Measurements from ENCODE around the gene LSM14B.

Gene LSM14B

GRCh38 chr20:62088258-62089127 lies 33.8 kb upstream of the LSM14B start:
- no peaks in the 10 kb centered on the region for H3K27me3 ChIP-seq (replicated peaks; ENCODE audit: control insufficient read depth, insufficient read depth, low read length, poor library complexity, severe bottlenecking)
- H3K36me3 ChIP-seq (ENCODE audit: control insufficient read depth, insufficient read depth, low read length) = no peaks in the 10 kb centered on the region
- H3K27ac ChIP-seq (ENCODE audit: insufficient read depth, low read length, poor library complexity, severe bottlenecking) = no peak overlapping the region
- no peak for DNase-seq
- no peak overlapping the region for H3K4me3 ChIP-seq (ENCODE audit: insufficient read depth, low read depth, low read length, poor library complexity, severe bottlenecking)
- H3K4me1 ChIP-seq (ENCODE audit: control insufficient read depth, insufficient read depth, low read length, poor library complexity, severe bottlenecking) = no peaks in the 10 kb centered on the region
- H3K9me3 ChIP-seq (ENCODE audit: control insufficient read depth, low read length) = no peaks in the 10 kb centered on the region

DNA sequence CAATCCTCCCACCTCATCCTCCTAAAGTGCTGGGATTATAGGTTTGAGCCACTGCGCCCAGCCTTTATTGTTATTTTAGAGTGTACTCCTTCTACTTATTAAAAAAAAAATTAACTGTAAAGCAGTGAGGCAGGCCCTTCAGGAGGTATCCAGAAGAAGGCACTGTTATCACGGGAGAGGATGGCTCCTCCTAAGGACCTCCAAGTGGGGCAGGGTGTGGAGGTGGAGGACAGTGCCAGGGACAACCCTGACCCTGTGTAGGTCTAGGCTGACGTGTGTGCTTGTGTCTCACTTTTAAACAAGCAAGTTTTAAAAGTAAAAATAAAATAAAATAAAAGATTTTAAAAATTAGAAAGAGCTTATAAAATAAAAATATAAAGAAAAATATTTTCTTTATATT lies 32.9 kb upstream of the LSM14B start:
- H3K27ac ChIP-seq (ENCODE audit: insufficient read depth, low read length, poor library complexity, severe bottlenecking) = no peak overlapping the region
- no peaks in the 10 kb centered on the region for H3K4me1 ChIP-seq (ENCODE audit: control insufficient read depth, insufficient read depth, low read length, poor library complexity, severe bottlenecking)
- no peak overlapping the region for H3K4me3 ChIP-seq (ENCODE audit: insufficient read depth, low read depth, low read length, poor library complexity, severe bottlenecking)
- no peaks in the 10 kb centered on the region for H3K36me3 ChIP-seq (ENCODE audit: control insufficient read depth, insufficient read depth, low read length)
- no peak for DNase-seq
- H3K9me3 ChIP-seq (ENCODE audit: control insufficient read depth, low read length) = no peaks in the 10 kb centered on the region
- no peaks in the 10 kb centered on the region for H3K27me3 ChIP-seq (replicated peaks; ENCODE audit: control insufficient read depth, insufficient read depth, low read length, poor library complexity, severe bottlenecking)

DNA sequence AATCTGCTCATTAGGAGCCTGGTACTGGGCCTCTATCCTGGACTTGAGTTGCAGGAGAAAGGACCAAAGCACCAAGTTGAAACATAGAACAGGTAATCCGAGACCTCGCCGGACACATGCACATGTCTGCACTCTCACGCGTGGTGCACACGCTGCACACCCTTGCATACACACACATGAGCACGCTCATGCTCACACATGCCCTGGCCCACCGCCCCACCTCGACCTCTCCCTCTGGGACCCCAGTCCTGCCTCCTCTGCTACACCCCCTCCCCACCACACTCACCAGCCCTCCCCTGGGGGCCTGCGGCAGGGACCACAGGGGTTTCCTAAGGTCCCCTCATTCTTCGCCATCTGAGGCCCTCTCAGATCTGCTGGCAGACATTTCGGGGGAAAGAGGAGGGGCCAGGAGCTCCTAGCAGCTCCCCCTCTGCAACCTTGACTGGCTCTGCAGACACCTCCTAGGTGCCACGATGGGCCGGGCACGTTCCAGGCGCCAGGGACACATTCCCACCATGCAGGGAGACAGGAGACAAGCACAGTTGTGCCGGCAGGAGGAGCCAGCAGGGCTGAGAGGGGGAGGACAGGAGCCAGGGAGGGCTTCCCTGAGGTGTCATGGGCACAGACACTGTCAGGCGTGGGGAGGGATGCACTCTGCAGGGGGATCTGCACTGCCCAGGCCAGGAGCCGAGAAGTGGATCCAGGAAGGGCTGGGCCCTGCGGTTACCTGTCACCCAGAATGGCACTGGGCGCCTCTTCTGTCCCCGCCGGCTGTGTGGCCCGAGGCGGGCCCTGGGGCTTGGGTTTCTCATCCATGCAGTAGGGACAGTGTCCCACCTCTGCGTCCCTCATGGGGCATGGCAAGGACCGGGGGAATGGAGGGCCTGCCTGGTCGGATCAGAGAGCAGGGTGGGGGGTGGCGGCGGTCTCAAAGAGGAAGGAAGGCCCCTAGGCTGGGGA lies 25.6 kb upstream of the LSM14B start:
- Histone ChIP-seq H3K9me3 (ENCODE audit: control insufficient read depth, low read length) (peaks cover 8% of the 10 kb centered on the region), H3K4me1 (ENCODE audit: control insufficient read depth, insufficient read depth, low read length, poor library complexity, severe bottlenecking) (no peaks in the 10 kb centered on the region), H3K4me3 (ENCODE audit: insufficient read depth, low read depth, low read length, poor library complexity, severe bottlenecking) (no peak overlapping the region), H3K27me3 (replicated peaks; ENCODE audit: control insufficient read depth, insufficient read depth, low read length, poor library complexity, severe bottlenecking) (no peaks in the 10 kb centered on the region), H3K36me3 (ENCODE audit: control insufficient read depth, insufficient read depth, low read length) (no peaks in the 10 kb centered on the region), H3K27ac (ENCODE audit: insufficient read depth, low read length, poor library complexity, severe bottlenecking) (no peak overlapping the region)
- no peak for DNase-seq

DNA sequence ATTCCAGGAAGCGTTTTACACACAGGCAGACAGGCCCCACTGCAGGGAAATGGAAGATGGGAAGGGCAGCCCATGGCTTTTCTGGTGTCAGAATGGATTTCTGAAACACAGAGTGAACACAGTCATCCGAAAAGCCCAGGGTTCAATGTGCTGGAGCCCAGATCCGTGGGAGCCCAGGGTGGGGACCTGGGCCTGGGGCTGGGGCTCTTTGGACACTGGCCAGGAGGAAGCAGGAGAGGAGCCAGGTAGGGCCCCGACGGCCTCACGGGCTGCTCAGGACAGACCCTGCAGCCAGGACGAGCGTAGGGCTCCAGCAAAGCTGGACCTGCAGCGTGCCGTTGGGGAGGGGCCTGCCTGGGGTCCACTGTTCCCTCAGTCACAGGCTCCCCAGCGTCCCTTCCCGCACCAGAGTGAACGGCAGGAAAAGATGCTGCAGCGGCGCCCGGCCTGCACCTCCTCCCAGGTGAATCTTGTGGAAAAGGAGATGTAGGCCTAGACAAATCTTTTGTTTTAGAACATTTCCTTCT lies 24.3 kb upstream of the LSM14B start:
- Histone ChIP-seq H3K4me3 (ENCODE audit: insufficient read depth, low read depth, low read length, poor library complexity, severe bottlenecking) (no peak overlapping the region), H3K36me3 (ENCODE audit: control insufficient read depth, insufficient read depth, low read length) (no peaks in the 10 kb centered on the region), H3K4me1 (ENCODE audit: control insufficient read depth, insufficient read depth, low read length, poor library complexity, severe bottlenecking) (no peaks in the 10 kb centered on the region), H3K9me3 (ENCODE audit: control insufficient read depth, low read length) (peaks cover 12% of the 10 kb centered on the region), H3K27me3 (replicated peaks; ENCODE audit: control insufficient read depth, insufficient read depth, low read length, poor library complexity, severe bottlenecking) (peaks cover 4% of the 10 kb centered on the region), H3K27ac (ENCODE audit: insufficient read depth, low read length, poor library complexity, severe bottlenecking) (no peak overlapping the region)
- no peak for DNase-seq

DNA sequence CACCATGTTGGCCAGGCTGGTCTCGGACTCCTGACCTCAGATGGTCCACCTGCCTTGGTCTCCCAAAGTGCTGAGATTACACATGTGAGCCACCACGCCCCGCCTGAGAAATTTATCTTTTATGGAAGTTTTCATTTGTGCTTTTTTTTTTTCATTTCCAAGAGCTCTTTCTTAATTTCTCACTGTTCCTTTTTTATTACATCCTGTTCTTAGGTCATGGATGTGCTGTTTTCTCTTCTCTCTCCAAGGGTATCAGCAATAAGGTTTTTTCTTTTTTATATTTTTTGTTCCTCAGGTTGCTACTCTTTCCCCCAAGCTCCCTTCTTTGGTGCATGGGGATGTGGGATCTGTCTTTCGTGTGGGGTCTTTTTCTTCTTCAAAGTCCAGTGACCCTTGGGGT lies 21.2 kb upstream of the LSM14B start:
- no peaks in the 10 kb centered on the region for H3K4me1 ChIP-seq (ENCODE audit: control insufficient read depth, insufficient read depth, low read length, poor library complexity, severe bottlenecking)
- H3K4me3 ChIP-seq (ENCODE audit: insufficient read depth, low read depth, low read length, poor library complexity, severe bottlenecking) = no peak overlapping the region
- DNase-seq = no peak
- H3K27ac ChIP-seq (ENCODE audit: insufficient read depth, low read length, poor library complexity, severe bottlenecking) = no peak overlapping the region
- peaks cover 4% of the 10 kb centered on the region for H3K27me3 ChIP-seq (replicated peaks; ENCODE audit: control insufficient read depth, insufficient read depth, low read length, poor library complexity, severe bottlenecking)
- no peaks in the 10 kb centered on the region for H3K36me3 ChIP-seq (ENCODE audit: control insufficient read depth, insufficient read depth, low read length)
- peaks cover 17% of the 10 kb centered on the region for H3K9me3 ChIP-seq (ENCODE audit: control insufficient read depth, low read length)

GRCh38 chr20:62103508-62104233 lies 18.6 kb upstream of the LSM14B start:
- no peak overlapping the region for H3K4me3 ChIP-seq (ENCODE audit: insufficient read depth, low read depth, low read length, poor library complexity, severe bottlenecking)
- DNase-seq = no peak
- peaks cover 30% of the 10 kb centered on the region for H3K9me3 ChIP-seq (ENCODE audit: control insufficient read depth, low read length)

GRCh38 chr20:62104234-62104789 lies 18.0 kb upstream of the LSM14B start:
- Histone ChIP-seq H3K4me1 (ENCODE audit: control insufficient read depth, insufficient read depth, low read length, poor library complexity, severe bottlenecking) (no peaks in the 10 kb centered on the region), H3K27me3 (replicated peaks; ENCODE audit: control insufficient read depth, insufficient read depth, low read length, poor library complexity, severe bottlenecking) (peaks cover 4% of the 10 kb centered on the region), H3K36me3 (ENCODE audit: control insufficient read depth, insufficient read depth, low read length) (no peaks in the 10 kb centered on the region), H3K4me3 (ENCODE audit: insufficient read depth, low read depth, low read length, poor library complexity, severe bottlenecking) (no peak overlapping the region), H3K27ac (ENCODE audit: insufficient read depth, low read length, poor library complexity, severe bottlenecking) (no peak overlapping the region), H3K9me3 (ENCODE audit: control insufficient read depth, low read length) (peaks cover 37% of the 10 kb centered on the region)
- no peak for DNase-seq

More at GRCh38 chr20:62103508-62104233, 18.6 kb upstream of the LSM14B start:
- Histone ChIP-seq H3K27ac (ENCODE audit: insufficient read depth, low read length, poor library complexity, severe bottlenecking) (no peak overlapping the region), H3K4me1 (ENCODE audit: control insufficient read depth, insufficient read depth, low read length, poor library complexity, severe bottlenecking) (no peaks in the 10 kb centered on the region), H3K36me3 (ENCODE audit: control insufficient read depth, insufficient read depth, low read length) (no peaks in the 10 kb centered on the region), H3K27me3 (replicated peaks; ENCODE audit: control insufficient read depth, insufficient read depth, low read length, poor library complexity, severe bottlenecking) (peaks cover 4% of the 10 kb centered on the region)

- Histone ChIP-seq H3K27me3 (replicated peaks; ENCODE audit: control insufficient read depth, insufficient read depth, low read length, poor library complexity, severe bottlenecking) (peaks cover 4% of the 10 kb centered on the region), H3K36me3 (ENCODE audit: control insufficient read depth, insufficient read depth, low read length) (no peaks in the 10 kb centered on the region), H3K4me3 (ENCODE audit: insufficient read depth, low read depth, low read length, poor library complexity, severe bottlenecking) (no peak overlapping the region), H3K4me1 (ENCODE audit: control insufficient read depth, insufficient read depth, low read length, poor library complexity, severe bottlenecking) (no peaks in the 10 kb centered on the region), H3K9me3 (ENCODE audit: control insufficient read depth, low read length) (peaks cover 36% of the 10 kb centered on the region), H3K27ac (ENCODE audit: insufficient read depth, low read length, poor library complexity, severe bottlenecking) (no peak overlapping the region)
- DNase-seq = no peak
Measured at GRCh38 chr20:62104791-62105345, 17.4 kb upstream of the LSM14B start.

DNA sequence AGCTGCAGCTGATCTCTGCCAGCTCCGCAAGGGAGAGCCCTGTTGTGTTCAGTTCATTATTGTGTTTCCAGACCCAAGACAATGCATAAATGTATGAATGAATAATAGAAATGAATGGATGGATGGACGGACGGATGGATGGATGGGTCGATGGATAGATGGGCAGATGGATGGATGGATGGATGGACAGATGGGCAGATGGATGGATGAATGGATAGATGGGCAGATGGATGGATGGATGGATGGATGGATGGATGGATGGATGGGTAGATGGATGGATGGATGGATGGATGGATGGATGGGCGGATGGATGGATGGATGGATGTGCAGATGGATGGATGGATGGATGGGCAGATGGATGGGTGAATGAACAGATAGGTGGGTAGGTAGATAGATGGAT lies 16.7 kb upstream of the LSM14B start:
- Histone ChIP-seq H3K27me3 (replicated peaks; ENCODE audit: control insufficient read depth, insufficient read depth, low read length, poor library complexity, severe bottlenecking) (peaks cover 4% of the 10 kb centered on the region), H3K4me3 (ENCODE audit: insufficient read depth, low read depth, low read length, poor library complexity, severe bottlenecking) (no peak overlapping the region), H3K36me3 (ENCODE audit: control insufficient read depth, insufficient read depth, low read length) (no peaks in the 10 kb centered on the region), H3K4me1 (ENCODE audit: control insufficient read depth, insufficient read depth, low read length, poor library complexity, severe bottlenecking) (no peaks in the 10 kb centered on the region), H3K27ac (ENCODE audit: insufficient read depth, low read length, poor library complexity, severe bottlenecking) (no peak overlapping the region), H3K9me3 (ENCODE audit: control insufficient read depth, low read length) (peaks cover 29% of the 10 kb centered on the region)
- DNase-seq = no peak
